LNCaP clone FGC (cell line): ENCODE results near the gene TMX1.

ENCODE experiments used
- DNase-seq: peaks from one replicate; pipeline ENCODE4 v3.0.0-alpha.2; 2011; ENCODE audit warnings: low read depth
- H3K4me3 ChIP-seq: 2 replicates; pipeline ENCODE4 v1.5.1; 2011; ENCODE audit warnings: mild to moderate bottlenecking, low read depth, low read length, control low read depth
- CTCF ChIP-seq: IDR thresholded peaks from 2 replicates; pipeline ENCODE4 v1.5.1; 2012; ENCODE audit warnings: mild to moderate bottlenecking; ENCODE audit not compliant: control insufficient read depth, insufficient read depth; ENCODE audit errors: extremely low read depth

The TMX1 gene

GRCh38 chr14:51240804-51241380, 845 bp downstream of the TMX1 start:
- peak overlapping the region; percentile 71 for H3K4me3 ChIP-seq
- no peak for DNase-seq
- TF ChIP-seq CTCF = no peak

- DNase-seq = no peak
Observed at GRCh38 chr14:51242545-51243490, 2.8 kb downstream of the TMX1 start.

GRCh38 chr14:51244591-51244990, 4.5 kb downstream of the TMX1 start:
- TF ChIP-seq CTCF = no peak
- no peak overlapping the region for H3K4me3 ChIP-seq
- no peak for DNase-seq

More at GRCh38 chr14:51242545-51243490, 2.8 kb downstream of the TMX1 start:
- no peak overlapping the region for H3K4me3 ChIP-seq
- no peak for TF ChIP-seq CTCF

- no peak for DNase-seq
- TF ChIP-seq CTCF = no peak
- H3K4me3 ChIP-seq = no peak overlapping the region
Observed at GRCh38 chr14:51246032-51246431, 6.0 kb downstream of the TMX1 start.

- no peak for DNase-seq
- TF ChIP-seq CTCF = no peak
- no peak overlapping the region for H3K4me3 ChIP-seq
Observed at GRCh38 chr14:51248016-51248987, 8.3 kb downstream of the TMX1 start.

GRCh38 chr14:51251486-51251885, 11.4 kb downstream of the TMX1 start:
- no peak for TF ChIP-seq CTCF
- H3K4me3 ChIP-seq = no peak overlapping the region
- DNase-seq = no peak
